Measurements from ENCODE around the gene MTOR. TPM values are rescaled to one million over a fixed set of nuclear protein-coding genes. Genes with fewer than 3 reads are reported as not detected.
A peak's percentile ranks its signal among the peaks of the same experiment; 100 is the strongest.

Gene MTOR
- total RNA-seq, 6 experiments from 2014 or later, result 25.1 to 35.3 (median 32.4) TPM

- intact Hi-C loops (cut with DNase I), result no loop called here
- Histone ChIP-seq H3K4me3 (no peak overlapping the region), H3K4me1 (peaks cover 0 to 10% (median 0%) of the 10 kb centered on the region in 4 donors), H3K36me3 (no peaks in the 10 kb centered on the region), H3K27me3 (no peaks in the 10 kb centered on the region), H3K9me3 (no peaks in the 10 kb centered on the region), H3K27ac (no peak overlapping the region)
- no CpG with 5 or more reads among the region's 2 CpGs for WGBS (ENCODE audit: insufficient coverage, low coverage, low lambda C conversion rate, missing lambda C conversion rate)
- no peak for TF ChIP-seq CTCF (IDR thresholded peaks at IDR 0.05)
- TF ChIP-seq POLR2A (IDR thresholded peaks at IDR 0.05), result no peak
- ATAC-seq (no peak), DNase-seq (no peak)
Observed at GRCh38 chr1:11295905-11296304, 33.6 kb upstream of the MTOR start.

GRCh38 chr1:11294951-11295350 lies 32.6 kb upstream of the MTOR start:
- intact Hi-C loops (cut with DNase I), result no loop called here
- 53% methylated on average over 5 of the region's 8 CpGs for WGBS (ENCODE audit: insufficient coverage, low coverage, low lambda C conversion rate, missing lambda C conversion rate)

GRCh38 chr1:11293856-11294255 lies 31.5 kb upstream of the MTOR start:
- Histone ChIP-seq H3K27me3 (no peaks in the 10 kb centered on the region), H3K9me3 (no peaks in the 10 kb centered on the region), H3K4me1 (peaks cover 0 to 10% (median 0%) of the 10 kb centered on the region in 4 donors), H3K27ac (no peak overlapping the region), H3K4me3 (no peak overlapping the region), H3K36me3 (no peaks in the 10 kb centered on the region)
- intact Hi-C loops (cut with DNase I), result no loop called here
- no peak for ATAC-seq
- WGBS (ENCODE audit: insufficient coverage, low coverage, low lambda C conversion rate, missing lambda C conversion rate), result 76% methylated on average over 4 of the region's 6 CpGs
- TF ChIP-seq POLR2A (IDR thresholded peaks at IDR 0.05) (no peak), CTCF (IDR thresholded peaks at IDR 0.05) (no peak)
- DNase-seq, result no peak

More at GRCh38 chr1:11294951-11295350, 32.6 kb upstream of the MTOR start:
- Histone ChIP-seq H3K9me3 (no peaks in the 10 kb centered on the region), H3K27me3 (no peaks in the 10 kb centered on the region), H3K27ac (no peak overlapping the region), H3K36me3 (no peaks in the 10 kb centered on the region), H3K4me1 (peaks cover 0 to 10% (median 0%) of the 10 kb centered on the region in 4 donors), H3K4me3 (no peak overlapping the region)
- ATAC-seq, result no peak
- DNase-seq, result no peak
- TF ChIP-seq CTCF (IDR thresholded peaks at IDR 0.05) (no peak), POLR2A (IDR thresholded peaks at IDR 0.05) (no peak)

- Histone ChIP-seq H3K27ac (no peak overlapping the region), H3K27me3 (no peaks in the 10 kb centered on the region), H3K9me3 (no peaks in the 10 kb centered on the region), H3K36me3 (peaks cover 0 to 10% (median 0%) of the 10 kb centered on the region in 4 donors), H3K4me1 (peaks cover 0 to 10% (median 0%) of the 10 kb centered on the region in 4 donors), H3K4me3 (no peak overlapping the region)
- DNase-seq (no peak), ATAC-seq (no peak)
- no peak for TF ChIP-seq CTCF (IDR thresholded peaks at IDR 0.05)
- no peak for TF ChIP-seq POLR2A (IDR thresholded peaks at IDR 0.05)
- 85% methylated on average over 2 of the region's 2 CpGs for WGBS (ENCODE audit: insufficient coverage, low coverage, low lambda C conversion rate, missing lambda C conversion rate)
- intact Hi-C loops (cut with DNase I), result no loop called here
Observed at GRCh38 chr1:11291049-11291448, 28.7 kb upstream of the MTOR start.

- peaks cover 0 to 10% (median 0%) of the 10 kb centered on the region in 4 donors for H3K4me1 ChIP-seq
- no peak overlapping the region for H3K27ac ChIP-seq
- peak in 3 of 4 donors; percentile 53 to 59 (median 57) for ATAC-seq
- no peaks in the 10 kb centered on the region for H3K27me3 ChIP-seq
- H3K36me3 ChIP-seq, result peaks cover 0 to 15% (median 0%) of the 10 kb centered on the region in 4 donors
- peak in 2 of 3 donors; percentile 24 to 56 for DNase-seq
- intact Hi-C loops (cut with DNase I), result no loop called here
- WGBS (ENCODE audit: insufficient coverage, low coverage, low lambda C conversion rate, missing lambda C conversion rate), result 47% methylated on average over 5 of the region's 5 CpGs
- no peaks in the 10 kb centered on the region for H3K9me3 ChIP-seq
- no peak overlapping the region for H3K4me3 ChIP-seq
- TF ChIP-seq POLR2A (IDR thresholded peaks at IDR 0.05) (no peak), CTCF (IDR thresholded peaks at IDR 0.05) (no peak)
Observed at GRCh38 chr1:11289064-11289463, 26.7 kb upstream of the MTOR start.

Measured in right lobe of liver (tissue), 6 donors.